Activated CD8-positive, alpha-beta memory T cell treated with anti-CD3 and anti-CD28 coated beads, Interleukin-2, amount 10 ng/mL, durations not matched to agents 7 days and 5 days (primary cell): ENCODE data around the gene ADCY3. TPM values are rescaled to one million over a fixed set of nuclear protein-coding genes. Genes with fewer than 3 reads are reported as not detected.

ENCODE experiments used
- ATAC-seq: fragments of 150-1000 bp; cut with Tn5 transposase; one replicate; pipeline ENCODE4 v1.10.0; 2021; ENCODE audit warnings: moderate library complexity
- CTCF ChIA-PET: fragments of 350-600 bp; sonication (Branson Sonifier 250); formaldehyde crosslinking; loops from one replicate; lab custom pipeline; 2021; ENCODE audit warnings: antibody characterized with exemption; lab: Charles Lee
- DNase-seq: peaks from one replicate; pipeline ENCODE4 v3.0.0-alpha.2; 2020
- H3K27ac Mint-ChIP-seq: one replicate; pipeline ENCODE4 v1.8.0; 2021; ENCODE audit warnings: mild to moderate bottlenecking, mixed read lengths
- H3K27me3 Mint-ChIP-seq: one replicate; pipeline ENCODE4 v1.8.0; 2021; ENCODE audit warnings: mixed read lengths
- H3K36me3 Mint-ChIP-seq: one replicate; pipeline ENCODE4 v1.8.0; 2021; ENCODE audit warnings: mild to moderate bottlenecking, mixed read lengths
- H3K4me1 Mint-ChIP-seq: one replicate; pipeline ENCODE4 v1.8.0; 2021; ENCODE audit warnings: mixed read lengths
- H3K4me3 Mint-ChIP-seq: one replicate; pipeline ENCODE4 v1.8.0; 2021; ENCODE audit warnings: mild to moderate bottlenecking, moderate library complexity, mixed read lengths
- H3K9me3 Mint-ChIP-seq: one replicate; pipeline ENCODE4 v1.8.0; 2022; ENCODE audit warnings: low read depth, mixed read lengths
- total RNA-seq, 2 experiments: library from RNA; stranded (reverse); gene quantifications; one replicate each; pipeline ENCODE4 v1.2.3, GENCODE V29; 2021

Gene ADCY3
- total RNA-seq, 2 experiments from 2014 or later = 81.4 to 85.0 TPM

DNA sequence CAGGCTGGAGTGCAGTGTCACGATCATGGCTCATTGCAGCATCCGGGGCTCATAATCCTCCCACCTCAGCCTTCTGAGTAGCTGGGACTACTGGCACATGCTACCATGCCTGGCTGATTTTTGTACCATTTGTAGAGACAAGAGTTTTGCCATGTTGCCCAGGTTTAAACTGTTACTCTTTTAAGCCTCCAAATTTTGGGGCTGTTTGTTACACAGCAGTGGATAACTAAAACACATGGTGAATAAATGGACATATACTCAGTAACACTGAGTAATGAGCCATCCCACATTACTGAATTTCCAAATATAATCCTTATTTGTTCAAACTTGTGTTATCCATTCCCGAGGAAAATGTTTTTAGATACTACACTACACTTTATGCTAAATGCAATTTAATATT lies 9.8 kb downstream of the ADCY3 start:
- DNase-seq = no peak
- no peaks in the 10 kb centered on the region for H3K9me3 Mint-ChIP-seq
- H3K27me3 Mint-ChIP-seq = no peaks in the 10 kb centered on the region
- peaks cover 14% of the 10 kb centered on the region for H3K4me1 Mint-ChIP-seq
- peaks cover 40% of the 10 kb centered on the region for H3K36me3 Mint-ChIP-seq
- CTCF ChIA-PET = no interaction called here
- no peak overlapping the region for H3K4me3 Mint-ChIP-seq
- no peak for ATAC-seq
- H3K27ac Mint-ChIP-seq = no peak overlapping the region

DNA sequence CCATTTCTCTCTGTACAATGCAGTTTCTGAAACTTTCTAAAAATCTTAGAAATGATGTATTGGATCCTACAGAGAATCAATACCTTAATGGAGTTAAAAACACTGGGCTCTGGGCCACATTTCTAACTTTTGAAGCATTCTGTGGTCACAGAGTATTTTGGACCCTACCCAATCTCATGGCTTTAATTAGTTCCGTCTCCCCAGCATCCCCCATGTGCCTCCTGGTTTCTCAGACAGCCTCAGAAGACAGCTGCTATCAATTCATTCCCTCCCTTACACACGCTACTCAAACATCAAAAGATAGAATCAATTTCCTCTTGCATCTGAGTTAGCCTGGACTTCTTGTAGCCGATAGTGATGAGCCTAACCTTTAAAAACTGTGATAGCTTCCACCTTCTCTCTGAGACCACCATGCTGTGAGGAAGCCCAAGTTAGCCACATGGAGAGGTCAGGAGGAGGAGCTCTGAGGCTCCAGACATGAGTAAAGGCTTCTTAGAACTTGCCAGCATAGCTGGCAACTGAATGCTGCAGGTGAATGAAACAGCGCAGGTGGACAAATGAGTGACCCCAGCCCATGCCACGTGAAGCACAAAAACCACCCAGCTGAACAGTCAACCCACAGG lies 10.4 kb downstream of the ADCY3 start:
- Mint-ChIP-seq H3K36me3 (peaks cover 39% of the 10 kb centered on the region), H3K9me3 (no peaks in the 10 kb centered on the region), H3K4me1 (peaks cover 10% of the 10 kb centered on the region), H3K27ac (no peak overlapping the region), H3K27me3 (no peaks in the 10 kb centered on the region), H3K4me3 (no peak overlapping the region)
- CTCF ChIA-PET = no interaction called here
- peak; percentile 33 for DNase-seq
- ATAC-seq = no peak

DNA sequence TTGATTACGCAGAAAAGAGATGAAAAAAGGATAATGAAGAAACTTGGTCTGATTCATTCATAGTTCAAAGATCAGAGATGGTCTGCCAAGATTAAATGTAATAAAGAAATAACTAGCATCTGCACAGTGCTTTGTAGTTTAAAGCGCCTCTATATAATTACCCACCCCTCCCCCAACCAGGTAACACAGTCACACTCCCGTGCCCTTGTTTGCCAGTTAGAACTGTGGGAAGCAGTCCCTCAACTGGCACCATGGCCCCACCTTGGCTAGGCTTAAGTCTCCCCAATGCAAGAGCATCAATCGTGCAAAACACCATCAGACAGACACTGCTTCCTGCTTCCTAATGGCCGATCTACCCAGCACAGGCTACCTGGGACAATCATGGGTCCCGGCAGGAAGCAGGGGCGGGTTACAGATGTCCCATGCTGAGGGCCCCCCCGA lies 11.6 kb downstream of the ADCY3 start:
- peaks cover 42% of the 10 kb centered on the region for H3K36me3 Mint-ChIP-seq
- CTCF ChIA-PET = no interaction called here
- ATAC-seq (no peak), DNase-seq (no peak)
- H3K9me3 Mint-ChIP-seq = no peaks in the 10 kb centered on the region
- peaks cover 7% of the 10 kb centered on the region for H3K4me1 Mint-ChIP-seq
- H3K4me3 Mint-ChIP-seq = no peak overlapping the region
- no peak overlapping the region for H3K27ac Mint-ChIP-seq
- H3K27me3 Mint-ChIP-seq = no peaks in the 10 kb centered on the region

DNA sequence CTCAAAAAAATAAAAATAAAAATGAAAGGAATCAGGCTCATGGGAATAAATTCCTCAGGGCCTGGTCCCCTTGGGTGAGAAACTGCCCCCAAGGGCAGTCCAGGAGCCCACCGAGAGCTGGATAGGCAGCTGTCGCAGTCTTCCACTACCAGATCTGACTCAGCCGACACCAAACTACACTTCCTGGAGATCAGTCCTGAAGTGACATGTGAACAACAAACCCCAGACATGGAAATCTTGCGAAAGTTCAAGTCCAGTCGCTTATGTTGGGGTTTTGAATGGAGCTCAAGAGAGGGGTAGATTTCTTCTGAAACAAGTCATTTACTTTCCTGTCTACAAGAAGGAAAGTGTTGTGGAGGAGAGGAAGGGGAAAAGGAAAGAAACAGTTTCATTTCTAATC lies 12.9 kb downstream of the ADCY3 start:
- Mint-ChIP-seq H3K9me3 (no peaks in the 10 kb centered on the region), H3K36me3 (peaks cover 42% of the 10 kb centered on the region), H3K27me3 (no peaks in the 10 kb centered on the region), H3K27ac (no peak overlapping the region), H3K4me3 (no peak overlapping the region), H3K4me1 (peaks cover 5% of the 10 kb centered on the region)
- ATAC-seq = no peak
- no peak for DNase-seq
- CTCF ChIA-PET = no interaction called here

DNA sequence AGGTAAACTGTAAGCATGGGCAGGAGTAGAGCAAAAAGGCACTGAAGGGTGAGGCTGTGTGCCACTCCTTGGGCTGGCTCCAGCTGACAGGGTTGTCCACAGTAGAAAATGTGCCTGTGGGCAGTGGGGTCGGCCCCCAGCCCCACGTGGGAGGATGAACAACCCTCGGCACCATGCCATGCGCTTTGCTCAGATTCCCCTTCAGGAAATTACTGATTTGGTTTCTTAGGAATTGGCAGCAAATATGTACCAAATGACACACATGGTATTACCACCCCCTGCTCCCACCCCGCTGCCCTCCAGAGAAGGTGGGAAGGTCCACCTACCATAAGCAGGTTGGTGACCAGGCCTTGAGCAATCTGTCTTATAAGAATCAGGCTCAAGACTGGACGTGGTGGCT lies 13.6 kb downstream of the ADCY3 start:
- no peak overlapping the region for H3K4me3 Mint-ChIP-seq
- peaks cover 39% of the 10 kb centered on the region for H3K36me3 Mint-ChIP-seq

DNA sequence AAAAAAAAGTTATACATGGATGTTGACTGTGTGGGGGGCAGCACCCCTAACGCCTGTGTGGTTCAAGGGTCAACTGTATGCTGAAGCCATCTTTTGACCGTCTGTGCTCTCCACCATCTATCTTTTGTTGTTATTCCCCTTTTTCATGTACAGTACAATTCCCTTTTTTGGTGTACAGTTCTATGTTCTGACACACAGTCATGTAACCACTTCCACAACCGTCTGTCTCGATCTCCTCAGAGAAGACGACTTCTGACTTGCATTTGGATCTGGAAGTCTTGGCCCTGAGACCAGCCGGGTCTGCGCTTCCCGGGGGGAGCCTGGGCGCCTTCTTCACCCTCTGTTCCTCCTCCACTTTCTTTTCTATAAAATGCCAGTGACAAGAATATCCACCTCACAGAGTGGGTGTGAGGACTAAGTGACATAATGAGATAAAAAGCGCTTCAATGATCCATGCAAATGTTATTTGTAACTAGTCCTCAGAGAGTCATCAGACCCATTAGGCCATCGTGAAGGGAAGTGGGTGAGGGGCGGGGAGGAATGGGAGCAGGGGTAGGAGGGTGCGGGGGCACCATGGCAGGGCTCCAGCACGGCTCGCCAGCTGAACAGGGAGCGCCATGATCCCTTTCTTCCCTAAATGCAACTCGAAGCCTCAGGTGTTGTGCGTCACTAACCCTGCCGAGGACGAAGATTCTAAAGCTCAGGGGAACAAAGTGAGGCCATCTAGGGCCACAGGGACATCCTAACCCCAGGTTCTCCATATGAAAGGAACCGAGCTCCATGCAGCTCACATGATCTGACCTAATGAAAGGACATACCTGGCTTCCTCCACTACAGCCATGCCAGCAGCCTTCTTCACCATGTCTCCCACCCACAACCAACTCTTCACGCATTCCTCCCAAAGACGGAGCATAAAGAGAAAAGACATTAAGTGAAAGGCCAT lies 16.6 kb downstream of the ADCY3 start:
- no peak for ATAC-seq
- H3K27ac Mint-ChIP-seq = no peak overlapping the region
- H3K27me3 Mint-ChIP-seq = no peaks in the 10 kb centered on the region
- H3K4me3 Mint-ChIP-seq = no peak overlapping the region
- no peak for DNase-seq
- peaks cover 39% of the 10 kb centered on the region for H3K36me3 Mint-ChIP-seq
- CTCF ChIA-PET = no interaction called here
- peaks cover 3% of the 10 kb centered on the region for H3K9me3 Mint-ChIP-seq
- H3K4me1 Mint-ChIP-seq = peaks cover 5% of the 10 kb centered on the region

More for the DNA sequence above, 13.6 kb downstream of the ADCY3 start:
- H3K27me3 Mint-ChIP-seq = no peaks in the 10 kb centered on the region
- no peaks in the 10 kb centered on the region for H3K9me3 Mint-ChIP-seq
- H3K4me1 Mint-ChIP-seq = peaks cover 5% of the 10 kb centered on the region
- ATAC-seq = no peak
- no peak overlapping the region for H3K27ac Mint-ChIP-seq
- no peak for DNase-seq
- CTCF ChIA-PET = no interaction called here

DNA sequence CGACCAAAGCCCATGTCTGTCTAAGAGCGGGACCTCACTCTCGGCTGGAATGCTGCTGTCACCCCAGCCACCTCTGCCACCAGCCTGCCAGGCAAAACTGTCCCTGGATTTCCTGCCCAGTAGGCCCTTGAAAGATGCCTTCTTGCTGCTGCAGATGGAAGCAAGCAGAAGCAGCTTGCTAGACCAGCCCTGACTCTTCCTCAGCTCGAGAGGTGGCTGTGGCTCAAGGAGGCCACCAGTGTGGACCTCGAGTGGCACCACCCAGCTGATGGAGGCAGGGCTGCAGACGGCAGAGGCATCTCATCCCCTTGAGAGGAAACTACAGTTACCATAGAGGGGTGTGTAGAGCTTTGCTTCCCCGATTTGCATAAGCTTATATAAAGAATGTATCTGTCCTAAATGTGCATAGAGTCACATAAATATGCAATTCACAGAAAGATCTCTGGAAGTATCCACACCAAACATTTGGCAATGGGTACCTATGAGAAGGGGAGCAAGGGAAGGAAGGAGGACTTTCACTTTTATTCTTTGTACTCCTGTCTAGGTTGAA lies 20.6 kb downstream of the ADCY3 start:
- DNase-seq = no peak
- Mint-ChIP-seq H3K4me1 (no peaks in the 10 kb centered on the region), H3K4me3 (no peak overlapping the region), H3K9me3 (peaks cover 22% of the 10 kb centered on the region), H3K27ac (no peak overlapping the region), H3K36me3 (peaks cover 66% of the 10 kb centered on the region), H3K27me3 (no peaks in the 10 kb centered on the region)
- CTCF ChIA-PET = no interaction called here
- no peak for ATAC-seq

DNA sequence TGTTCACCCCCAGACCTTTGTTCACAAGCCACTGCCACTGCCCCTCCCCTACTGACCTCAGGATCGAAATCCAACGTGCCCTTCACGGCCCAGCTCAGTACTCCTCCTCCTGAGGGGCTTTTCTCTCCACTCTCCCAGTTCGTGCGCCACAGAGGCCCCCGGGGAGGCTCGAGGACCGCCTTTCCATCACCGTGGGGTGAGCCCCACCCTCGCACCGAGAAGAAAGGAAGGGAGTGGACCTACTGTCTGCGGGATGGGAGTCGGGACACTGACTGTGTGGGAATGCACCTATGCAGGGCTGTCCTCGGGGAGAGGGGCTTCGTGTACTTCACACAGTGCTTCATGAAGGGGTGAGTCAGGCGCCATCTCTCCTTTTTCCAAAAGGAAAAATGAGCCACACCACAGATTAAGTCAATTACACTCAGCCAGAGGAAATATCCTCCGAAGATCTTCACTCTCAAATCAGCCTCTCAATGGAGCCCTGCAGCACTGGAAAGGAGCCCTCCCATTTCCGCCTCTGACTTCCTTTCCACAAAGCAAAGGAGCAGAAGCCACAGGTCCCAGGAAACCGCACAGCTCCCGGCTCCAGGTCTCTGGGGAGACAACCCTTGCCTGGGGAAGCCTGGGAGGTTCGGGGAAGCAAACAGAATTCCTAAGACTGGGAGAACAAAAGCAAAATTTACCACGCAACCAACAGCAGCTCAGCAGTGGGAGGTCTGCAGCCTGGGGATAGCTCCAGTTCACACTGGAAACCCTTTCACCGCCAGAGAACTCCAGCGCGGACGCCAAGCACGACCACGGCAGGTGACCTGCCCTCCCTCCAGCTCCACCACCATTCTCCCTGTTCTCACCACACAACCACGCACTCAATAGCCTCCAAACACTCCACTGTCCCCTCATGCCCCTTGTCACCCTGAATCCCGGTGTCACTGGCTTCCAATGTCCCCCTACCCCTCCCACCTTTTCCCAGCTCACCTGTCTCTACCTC lies 21.6 kb downstream of the ADCY3 start:
- no peak overlapping the region for H3K27ac Mint-ChIP-seq
- no peak for ATAC-seq
- no peak for DNase-seq
- no peaks in the 10 kb centered on the region for H3K27me3 Mint-ChIP-seq
- CTCF ChIA-PET = no interaction called here
- H3K36me3 Mint-ChIP-seq = peaks cover 69% of the 10 kb centered on the region
- H3K4me1 Mint-ChIP-seq = no peaks in the 10 kb centered on the region
- peaks cover 29% of the 10 kb centered on the region for H3K9me3 Mint-ChIP-seq
- no peak overlapping the region for H3K4me3 Mint-ChIP-seq

DNA sequence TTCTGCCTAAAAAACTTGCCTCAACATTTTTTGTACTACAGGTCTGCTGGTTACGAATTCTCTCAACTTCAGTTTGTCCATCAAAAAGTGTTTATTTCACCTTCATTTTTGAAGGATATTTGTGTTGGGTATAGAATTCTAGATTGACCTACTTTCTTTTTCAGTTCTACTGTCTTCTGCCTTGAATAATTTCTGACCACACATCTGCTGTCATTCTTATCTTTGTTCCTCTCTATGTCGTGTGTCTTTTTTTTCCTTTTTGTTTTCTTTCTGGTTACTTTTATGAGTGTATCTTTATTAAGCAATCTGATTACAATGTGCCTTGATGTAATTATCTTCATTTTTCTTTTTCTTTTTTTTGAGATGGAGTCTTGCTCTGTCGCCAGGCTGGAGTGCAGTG lies 25.3 kb downstream of the ADCY3 start:
- Mint-ChIP-seq H3K9me3 (peaks cover 33% of the 10 kb centered on the region), H3K4me3 (no peak overlapping the region), H3K4me1 (no peaks in the 10 kb centered on the region), H3K27ac (no peak overlapping the region), H3K36me3 (peaks cover 65% of the 10 kb centered on the region), H3K27me3 (no peaks in the 10 kb centered on the region)
- CTCF ChIA-PET = no interaction called here
- ATAC-seq (no peak), DNase-seq (no peak)

DNA sequence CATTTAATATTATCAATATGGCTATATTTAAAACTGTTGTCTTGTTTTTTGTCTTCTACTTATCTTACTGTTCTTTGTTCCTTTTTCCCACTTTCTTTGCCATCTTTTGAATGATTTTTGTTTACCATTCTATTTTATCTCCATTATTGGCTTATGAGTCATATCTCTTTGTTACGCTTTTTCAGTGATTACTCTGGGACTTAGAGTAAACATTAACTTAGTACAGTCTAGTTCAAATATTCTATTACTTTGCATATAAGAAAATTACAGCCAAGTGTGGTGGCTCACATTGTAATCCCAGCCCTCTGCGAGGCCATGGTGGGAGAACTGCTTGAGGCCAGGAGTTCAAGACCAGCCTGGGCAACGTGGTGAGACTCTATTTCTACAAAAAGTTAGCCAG lies 26.1 kb downstream of the ADCY3 start:
- peaks cover 30% of the 10 kb centered on the region for H3K9me3 Mint-ChIP-seq
- H3K27ac Mint-ChIP-seq = no peak overlapping the region
- no peak overlapping the region for H3K4me3 Mint-ChIP-seq
- H3K27me3 Mint-ChIP-seq = no peaks in the 10 kb centered on the region
- ATAC-seq (no peak), DNase-seq (no peak)
- no peaks in the 10 kb centered on the region for H3K4me1 Mint-ChIP-seq
- peaks cover 61% of the 10 kb centered on the region for H3K36me3 Mint-ChIP-seq
- CTCF ChIA-PET = no interaction called here

DNA sequence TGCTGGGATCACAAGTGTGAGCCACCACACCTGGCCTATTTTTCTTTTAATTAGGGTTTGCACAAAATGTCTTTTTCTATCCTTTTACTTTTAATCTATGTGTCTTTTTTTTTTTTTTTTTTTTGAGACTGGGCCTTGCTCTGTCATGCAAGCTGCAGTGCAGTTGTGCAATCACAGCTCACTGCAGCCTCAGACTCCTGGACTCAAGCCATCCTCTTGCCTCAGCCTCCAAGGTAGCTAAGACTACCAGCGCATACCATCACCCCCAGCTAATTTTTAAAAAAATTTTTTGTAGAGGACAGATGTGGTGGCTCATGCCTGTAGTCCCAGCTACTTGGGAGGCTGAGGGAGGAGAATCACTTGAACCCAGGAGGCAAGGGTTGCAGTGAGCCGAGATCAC lies 27.1 kb downstream of the ADCY3 start:
- DNase-seq = no peak
- CTCF ChIA-PET = no interaction called here
- Mint-ChIP-seq H3K27ac (no peak overlapping the region), H3K27me3 (no peaks in the 10 kb centered on the region), H3K4me1 (no peaks in the 10 kb centered on the region), H3K9me3 (peaks cover 29% of the 10 kb centered on the region), H3K36me3 (peaks cover 55% of the 10 kb centered on the region), H3K4me3 (no peak overlapping the region)
- ATAC-seq = no peak

DNA sequence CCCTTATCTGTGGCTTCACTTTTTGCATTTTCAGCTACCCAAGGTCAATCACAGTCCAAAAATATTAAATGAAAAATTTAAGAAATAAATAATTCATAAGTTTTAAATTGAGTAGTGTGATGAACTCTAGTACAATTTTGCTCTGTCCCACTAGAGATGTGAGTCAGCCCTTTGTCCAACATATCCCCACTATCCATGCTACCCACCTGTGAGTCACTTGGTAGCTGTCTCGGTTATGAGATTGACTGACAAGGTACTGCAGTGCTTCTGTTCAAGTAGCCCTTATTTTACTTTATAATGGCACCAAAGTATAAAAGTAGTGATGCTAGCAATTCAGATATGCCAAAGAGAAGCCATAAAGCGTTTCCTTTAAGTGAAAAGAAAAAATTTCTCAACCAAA lies 28.8 kb downstream of the ADCY3 start:
- CTCF ChIA-PET = no interaction called here
- peaks cover 22% of the 10 kb centered on the region for H3K9me3 Mint-ChIP-seq
- H3K4me3 Mint-ChIP-seq = no peak overlapping the region
- no peak overlapping the region for H3K27ac Mint-ChIP-seq
- DNase-seq = no peak
- H3K4me1 Mint-ChIP-seq = no peaks in the 10 kb centered on the region
- H3K36me3 Mint-ChIP-seq = peaks cover 40% of the 10 kb centered on the region
- H3K27me3 Mint-ChIP-seq = no peaks in the 10 kb centered on the region
- no peak for ATAC-seq

DNA sequence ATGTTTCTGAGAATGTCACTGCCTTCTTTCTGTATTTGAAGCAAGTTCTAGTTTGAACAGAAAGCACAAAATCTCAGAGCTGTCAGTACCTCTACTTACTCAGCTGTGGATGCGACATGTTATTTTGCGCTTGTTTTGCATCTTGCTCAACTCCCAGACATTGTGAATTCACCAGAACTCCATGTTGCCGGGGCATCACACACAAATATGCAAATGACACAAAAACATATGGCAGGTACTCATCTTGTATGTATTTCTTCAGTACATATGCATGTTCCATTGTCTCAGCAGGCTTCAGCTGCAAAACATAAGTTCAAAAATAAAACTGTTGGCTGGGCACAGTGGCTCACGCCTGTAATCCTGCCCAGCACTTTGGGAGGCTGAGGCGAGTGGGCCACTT lies 30.8 kb downstream of the ADCY3 start:
- H3K27ac Mint-ChIP-seq = no peak overlapping the region
- H3K4me3 Mint-ChIP-seq = no peak overlapping the region
- H3K9me3 Mint-ChIP-seq = peaks cover 10% of the 10 kb centered on the region
- CTCF ChIA-PET = no interaction called here
- H3K27me3 Mint-ChIP-seq = no peaks in the 10 kb centered on the region
- DNase-seq (no peak), ATAC-seq (no peak)
- H3K4me1 Mint-ChIP-seq = no peaks in the 10 kb centered on the region
- H3K36me3 Mint-ChIP-seq = peaks cover 28% of the 10 kb centered on the region
